ENCODE measurements around the gene CHRM4. TPM values are rescaled to one million over a fixed set of nuclear protein-coding genes. Genes with fewer than 3 reads are reported as not detected.
A peak's percentile ranks its signal among the peaks of the same experiment; 100 is the strongest.

Gene CHRM4
- total and polyA plus RNA-seq, 2 of the 13 experiments (the other 11 are each of a cell fraction or from before 2014, with no cell fraction given), result 0.13 to 0.21 TPM

GRCh38 chr11:46347637-46348311 is 43.8 kb downstream of the CHRM4 start (continued):
- TF ChIP-seq ARID4A (CRISPR knock-in tag; IDR thresholded peaks at IDR 0.05; ENCODE audit: borderline replicate concordance) (peak; percentile 30; the same call in 1 of the 2 replicates), ZNF547 (CRISPR knock-in tag; IDR thresholded peaks at IDR 0.05) (0 out of 2 replicates have a peak, but pooled peaks have one; percentile 49), BRD4 (CRISPR knock-in tag; IDR thresholded peaks at IDR 0.05) (peak; percentile 64; the same call in 1 of the 2 replicates), YEATS4 (CRISPR knock-in tag; IDR thresholded peaks at IDR 0.05; ENCODE audit: borderline replicate concordance) (no peak), MXD1 (CRISPR knock-in tag; IDR thresholded peaks at IDR 0.05) (peak; percentile 27; the same call in 1 of the 2 replicates), PCBP2 (optimal IDR thresholded peaks at IDR 0.05; ENCODE audit: low read depth, low read length, poor library complexity, severe bottlenecking) (no peak), ZNF343 (CRISPR knock-in tag; IDR thresholded peaks at IDR 0.05) (peak; percentile 100), UBTF (CRISPR knock-in tag; IDR thresholded peaks at IDR 0.05) (no peak; the same call in 1 of the 2 replicates), ZNF317 (CRISPR knock-in tag; IDR thresholded peaks at IDR 0.05) (0 out of 2 replicates have a peak, but pooled peaks have one; percentile 26), DPF2 (CRISPR knock-in tag; IDR thresholded peaks at IDR 0.05; ENCODE audit: borderline replicate concordance, low read depth) (no peak)
